ENCODE data around the gene MRPL43.

DNA sequence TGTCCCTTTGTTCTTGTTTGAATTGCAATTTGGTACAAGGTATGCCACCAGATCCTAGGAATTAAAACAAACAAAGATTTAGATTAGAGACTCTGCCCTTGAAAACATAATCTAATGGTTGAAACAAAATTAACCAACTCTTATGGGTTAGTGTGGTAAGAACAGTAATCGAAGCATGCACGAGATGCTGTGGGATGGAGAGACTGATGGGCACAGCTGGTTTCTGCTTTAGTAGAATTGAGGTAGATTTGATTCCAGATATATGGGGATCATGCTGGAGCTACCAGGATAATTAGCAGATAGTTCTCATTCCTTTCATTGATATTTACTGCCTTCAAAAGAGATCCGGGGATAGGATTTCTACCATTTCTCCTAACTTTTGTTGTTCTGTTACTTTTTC, 38.4 kb downstream of the MRPL43 start:
- TF ChIP-seq, protein P1, sequence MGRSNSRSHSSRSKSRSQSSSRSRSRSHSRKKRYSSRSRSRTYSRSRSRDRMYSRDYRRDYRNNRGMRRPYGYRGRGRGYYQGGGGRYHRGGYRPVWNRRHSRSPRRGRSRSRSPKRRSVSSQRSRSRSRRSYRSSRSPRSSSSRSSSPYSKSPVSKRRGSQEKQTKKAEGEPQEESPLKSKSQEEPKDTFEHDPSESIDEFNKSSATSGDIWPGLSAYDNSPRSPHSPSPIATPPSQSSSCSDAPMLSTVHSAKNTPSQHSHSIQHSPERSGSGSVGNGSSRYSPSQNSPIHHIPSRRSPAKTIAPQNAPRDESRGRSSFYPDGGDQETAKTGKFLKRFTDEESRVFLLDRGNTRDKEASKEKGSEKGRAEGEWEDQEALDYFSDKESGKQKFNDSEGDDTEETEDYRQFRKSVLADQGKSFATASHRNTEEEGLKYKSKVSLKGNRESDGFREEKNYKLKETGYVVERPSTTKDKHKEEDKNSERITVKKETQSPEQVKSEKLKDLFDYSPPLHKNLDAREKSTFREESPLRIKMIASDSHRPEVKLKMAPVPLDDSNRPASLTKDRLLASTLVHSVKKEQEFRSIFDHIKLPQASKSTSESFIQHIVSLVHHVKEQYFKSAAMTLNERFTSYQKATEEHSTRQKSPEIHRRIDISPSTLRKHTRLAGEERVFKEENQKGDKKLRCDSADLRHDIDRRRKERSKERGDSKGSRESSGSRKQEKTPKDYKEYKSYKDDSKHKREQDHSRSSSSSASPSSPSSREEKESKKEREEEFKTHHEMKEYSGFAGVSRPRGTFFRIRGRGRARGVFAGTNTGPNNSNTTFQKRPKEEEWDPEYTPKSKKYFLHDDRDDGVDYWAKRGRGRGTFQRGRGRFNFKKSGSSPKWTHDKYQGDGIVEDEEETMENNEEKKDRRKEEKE (IDR thresholded peaks at IDR 0.05): no peak
- TF ChIP-seq RELA (IDR thresholded peaks at IDR 0.05; ENCODE audit: borderline replicate concordance, partially characterized antibody): no peak
- no peak for TF ChIP-seq EP300 (IDR thresholded peaks at IDR 0.05; ENCODE audit: borderline replicate concordance in 1 of 2, control insufficient read depth in 1 of 2, low read depth in 2 of 2, low read length in 2 of 2)
- no peak for TF ChIP-seq POLR2A (IDR thresholded peaks at IDR 0.05; ENCODE audit: low read depth, low read length)
- no peak for TF ChIP-seq FOXK2 (IDR thresholded peaks at IDR 0.05)
- TF ChIP-seq, protein P2, sequence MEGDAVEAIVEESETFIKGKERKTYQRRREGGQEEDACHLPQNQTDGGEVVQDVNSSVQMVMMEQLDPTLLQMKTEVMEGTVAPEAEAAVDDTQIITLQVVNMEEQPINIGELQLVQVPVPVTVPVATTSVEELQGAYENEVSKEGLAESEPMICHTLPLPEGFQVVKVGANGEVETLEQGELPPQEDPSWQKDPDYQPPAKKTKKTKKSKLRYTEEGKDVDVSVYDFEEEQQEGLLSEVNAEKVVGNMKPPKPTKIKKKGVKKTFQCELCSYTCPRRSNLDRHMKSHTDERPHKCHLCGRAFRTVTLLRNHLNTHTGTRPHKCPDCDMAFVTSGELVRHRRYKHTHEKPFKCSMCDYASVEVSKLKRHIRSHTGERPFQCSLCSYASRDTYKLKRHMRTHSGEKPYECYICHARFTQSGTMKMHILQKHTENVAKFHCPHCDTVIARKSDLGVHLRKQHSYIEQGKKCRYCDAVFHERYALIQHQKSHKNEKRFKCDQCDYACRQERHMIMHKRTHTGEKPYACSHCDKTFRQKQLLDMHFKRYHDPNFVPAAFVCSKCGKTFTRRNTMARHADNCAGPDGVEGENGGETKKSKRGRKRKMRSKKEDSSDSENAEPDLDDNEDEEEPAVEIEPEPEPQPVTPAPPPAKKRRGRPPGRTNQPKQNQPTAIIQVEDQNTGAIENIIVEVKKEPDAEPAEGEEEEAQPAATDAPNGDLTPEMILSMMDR (IDR thresholded peaks at IDR 0.05 in 2 of 3, conservative IDR thresholded peaks at IDR 0.05 in 1 of 3; ENCODE audit: control insufficient read depth in 2 of 3, extremely low read depth in 1 of 3, insufficient read depth in 1 of 3, low read depth in 3 of 3, low read length in 3 of 3): no peak
- no peak for TF ChIP-seq RFX5 (IDR thresholded peaks at IDR 0.05; ENCODE audit: low read depth, low read length)

Measured in GM12878 (cell line).